GM12878 (cell line): ENCODE data around the gene C5orf34. TPM values are rescaled to one million over a fixed set of nuclear protein-coding genes. Genes with fewer than 3 reads are reported as not detected.

Experiments
- CHD1 ChIP-seq: IDR thresholded peaks from 2 replicates; pipeline ENCODE4 v1.6.1; 2012; ENCODE audit warnings: low read depth, low read length, improper control_type of control experiment
- GABPA ChIP-seq: IDR thresholded peaks from 2 replicates; pipeline ENCODE4 v1.6.1; 2014; ENCODE audit warnings: antibody characterized with exemption, low read depth, mild to moderate bottlenecking, inconsistent platforms
- NFYA ChIP-seq: IDR thresholded peaks from 2 replicates; pipeline ENCODE4 v1.6.1; 2011; ENCODE audit warnings: low read depth, mild to moderate bottlenecking, low read length, improper control_type of control experiment, borderline replicate concordance
- TCF3 ChIP-seq: IDR thresholded peaks from 2 replicates; pipeline ENCODE4 v1.6.1; 2012; ENCODE audit warnings: low read depth, mild to moderate bottlenecking, low read length, borderline replicate concordance; ENCODE audit not compliant: insufficient read depth
- polyA plus RNA-seq, 11 experiments: library from polyadenylated mRNA; depleted of rRNA in 4 of 11; unstranded in 6 of 11; stranded (reverse) in 5 of 11; fragments of >200 nt; fragmentation: Nextera tagmentation in 4 of 11; fragmentation: Illumina TruSeq in 1 of 11; extraction: Ambion mirVana in 4 of 11; extraction: Trizol in 1 of 11; gene quantifications; 1 replicate in 1 of 11; 2 replicates in 10 of 11; pipeline versions ENCODE4 v1.2.1 to v1.2.3, GENCODE V29; 2011 to 2016; ENCODE audit warnings: inconsistent platforms in 2 of 11, missing spikeins in 2 of 11, low read depth in 1 of 11
- total RNA-seq, 4 experiments: library from RNA; depleted of rRNA in 3 of 4; stranded (reverse); fragments of >200 nt in 3 of 4; fragmentation: Illumina TruSeq in 1 of 4; extraction: Trizol in 1 of 4; gene quantifications; 2 replicates each; pipeline versions ENCODE4 v1.2.1 to v1.2.3, GENCODE V29; 2013 to 2021
- TF ChIP-seq, protein P1 (sequence below): fragments of 450-650 bp; formaldehyde crosslinking; IDR thresholded peaks from 2 replicates; pipeline ENCODE4 v1.5.0; 2022; ENCODE audit warnings: mild to moderate bottlenecking, missing genetic modification characterization
- TF ChIP-seq, protein P2 (sequence below): fragments of 450-650 bp; IDR thresholded peaks from 2 replicates; pipeline ENCODE4 v1.6.1; 2018; ENCODE audit warnings: borderline replicate concordance, mild to moderate bottlenecking; ENCODE audit not compliant: partially characterized antibody

Gene C5orf34
- total and polyA plus RNA-seq, 10 of the 15 experiments (the other 5 are each of a cell fraction or from before 2014, with no cell fraction given) = 6.1 to 15.1 (median 10.0) TPM

DNA sequence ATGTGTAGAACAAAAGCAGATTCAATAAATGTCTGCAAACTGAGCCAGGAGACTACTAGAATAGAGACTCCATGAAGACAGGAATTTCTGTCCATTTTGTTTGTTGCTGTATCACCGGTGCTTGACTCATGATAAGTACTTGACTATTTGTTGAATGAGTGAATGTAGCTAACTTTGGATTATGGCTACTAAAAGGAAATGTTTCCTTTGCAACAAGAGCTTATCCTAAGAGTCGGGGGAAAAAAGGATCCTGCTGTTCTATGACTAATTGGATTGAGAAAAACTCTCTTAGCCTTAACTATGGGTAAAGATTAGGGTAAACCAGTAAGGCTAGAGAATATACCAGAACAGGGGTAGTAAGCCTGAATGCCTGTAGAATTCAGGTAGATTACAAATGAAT, 38.4 kb upstream of the C5orf34 start (continued):
- TF ChIP-seq, protein P1, sequence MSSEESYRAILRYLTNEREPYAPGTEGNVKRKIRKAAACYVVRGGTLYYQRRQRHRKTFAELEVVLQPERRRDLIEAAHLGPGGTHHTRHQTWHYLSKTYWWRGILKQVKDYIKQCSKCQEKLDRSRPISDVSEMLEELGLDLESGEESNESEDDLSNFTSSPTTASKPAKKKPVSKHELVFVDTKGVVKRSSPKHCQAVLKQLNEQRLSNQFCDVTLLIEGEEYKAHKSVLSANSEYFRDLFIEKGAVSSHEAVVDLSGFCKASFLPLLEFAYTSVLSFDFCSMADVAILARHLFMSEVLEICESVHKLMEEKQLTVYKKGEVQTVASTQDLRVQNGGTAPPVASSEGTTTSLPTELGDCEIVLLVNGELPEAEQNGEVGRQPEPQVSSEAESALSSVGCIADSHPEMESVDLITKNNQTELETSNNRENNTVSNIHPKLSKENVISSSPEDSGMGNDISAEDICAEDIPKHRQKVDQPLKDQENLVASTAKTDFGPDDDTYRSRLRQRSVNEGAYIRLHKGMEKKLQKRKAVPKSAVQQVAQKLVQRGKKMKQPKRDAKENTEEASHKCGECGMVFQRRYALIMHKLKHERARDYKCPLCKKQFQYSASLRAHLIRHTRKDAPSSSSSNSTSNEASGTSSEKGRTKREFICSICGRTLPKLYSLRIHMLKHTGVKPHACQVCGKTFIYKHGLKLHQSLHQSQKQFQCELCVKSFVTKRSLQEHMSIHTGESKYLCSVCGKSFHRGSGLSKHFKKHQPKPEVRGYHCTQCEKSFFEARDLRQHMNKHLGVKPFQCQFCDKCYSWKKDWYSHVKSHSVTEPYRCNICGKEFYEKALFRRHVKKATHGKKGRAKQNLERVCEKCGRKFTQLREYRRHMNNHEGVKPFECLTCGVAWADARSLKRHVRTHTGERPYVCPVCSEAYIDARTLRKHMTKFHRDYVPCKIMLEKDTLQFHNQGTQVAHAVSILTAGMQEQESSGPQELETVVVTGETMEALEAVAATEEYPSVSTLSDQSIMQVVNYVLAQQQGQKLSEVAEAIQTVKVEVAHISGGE (CRISPR knock-in tag) = no peak
- no peak for TF ChIP-seq NFYA
- no peak for TF ChIP-seq CHD1
- no peak for TF ChIP-seq GABPA
- TF ChIP-seq TCF3 = no peak
- TF ChIP-seq, protein P2, sequence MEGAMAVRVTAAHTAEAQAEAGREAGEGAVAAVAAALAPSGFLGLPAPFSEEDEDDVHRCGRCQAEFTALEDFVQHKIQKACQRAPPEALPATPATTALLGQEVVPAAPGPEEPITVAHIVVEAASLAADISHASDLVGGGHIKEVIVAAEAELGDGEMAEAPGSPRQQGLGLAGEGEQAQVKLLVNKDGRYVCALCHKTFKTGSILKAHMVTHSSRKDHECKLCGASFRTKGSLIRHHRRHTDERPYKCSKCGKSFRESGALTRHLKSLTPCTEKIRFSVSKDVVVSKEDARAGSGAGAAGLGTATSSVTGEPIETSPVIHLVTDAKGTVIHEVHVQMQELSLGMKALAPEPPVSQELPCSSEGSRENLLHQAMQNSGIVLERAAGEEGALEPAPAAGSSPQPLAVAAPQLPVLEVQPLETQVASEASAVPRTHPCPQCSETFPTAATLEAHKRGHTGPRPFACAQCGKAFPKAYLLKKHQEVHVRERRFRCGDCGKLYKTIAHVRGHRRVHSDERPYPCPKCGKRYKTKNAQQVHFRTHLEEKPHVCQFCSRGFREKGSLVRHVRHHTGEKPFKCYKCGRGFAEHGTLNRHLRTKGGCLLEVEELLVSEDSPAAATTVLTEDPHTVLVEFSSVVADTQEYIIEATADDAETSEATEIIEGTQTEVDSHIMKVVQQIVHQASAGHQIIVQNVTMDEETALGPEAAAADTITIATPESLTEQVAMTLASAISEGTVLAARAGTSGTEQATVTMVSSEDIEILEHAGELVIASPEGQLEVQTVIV = no peak
